Endodermal cell (in vitro differentiated cells): ENCODE measurements around the gene TYK2. TPM values are rescaled to one million over a fixed set of nuclear protein-coding genes. Genes with fewer than 3 reads are reported as not detected.

ENCODE experiments used
- DNase-seq: peaks from one replicate; pipeline ENCODE4 v3.0.0-alpha.2; 2017
- H3K27ac ChIP-seq: 2 replicates; pipeline ENCODE4 v1.5.1; 2013; ENCODE audit warnings: mild to moderate bottlenecking, low read depth, low read length, moderate library complexity
- H3K27me3 ChIP-seq: 2 replicates; pipeline ENCODE4 v1.6.1; 2013; ENCODE audit warnings: mild to moderate bottlenecking, low read length, moderate library complexity; ENCODE audit not compliant: insufficient read depth, control insufficient read depth, poor library complexity, severe bottlenecking
- H3K36me3 ChIP-seq: 2 replicates; pipeline ENCODE4 v1.7.0; 2013; ENCODE audit warnings: mild to moderate bottlenecking, low read length, moderate library complexity; ENCODE audit not compliant: control insufficient read depth, insufficient read depth
- H3K4me1 ChIP-seq: one replicate; pipeline ENCODE4 v1.7.0; 2013; ENCODE audit warnings: low read length; ENCODE audit not compliant: control insufficient read depth, insufficient read depth
- H3K4me3 ChIP-seq: 2 replicates; pipeline ENCODE4 v1.5.1; 2013; ENCODE audit warnings: mild to moderate bottlenecking, low read length, moderate library complexity
- H3K9ac ChIP-seq: 2 replicates; pipeline ENCODE4 v1.6.1; 2013; ENCODE audit warnings: mild to moderate bottlenecking, low read length, moderate library complexity; ENCODE audit not compliant: poor library complexity, severe bottlenecking; ENCODE audit errors: extremely low read depth
- H3K9me3 ChIP-seq: 2 replicates; pipeline ENCODE4 v1.6.1; 2013; ENCODE audit warnings: mild to moderate bottlenecking, low read length, moderate library complexity; ENCODE audit not compliant: control insufficient read depth
- H3K27ac Mint-ChIP-seq: 2 replicates; pipeline ENCODE4 v1.8.0; 2020; ENCODE audit warnings: mixed read lengths
- H3K27me3 Mint-ChIP-seq: 2 replicates; pipeline ENCODE4 v1.8.0; 2021; ENCODE audit warnings: mild to moderate bottlenecking, mixed read lengths; ENCODE audit not compliant: insufficient read depth
- H3K36me3 Mint-ChIP-seq: 2 replicates; pipeline ENCODE4 v1.8.0; 2020; ENCODE audit warnings: low read depth, mixed read lengths
- H3K4me1 Mint-ChIP-seq: 2 replicates; pipeline ENCODE4 v1.8.0; 2020; ENCODE audit warnings: mixed read lengths
- H3K4me3 Mint-ChIP-seq: 2 replicates; pipeline ENCODE4 v1.8.0; 2020; ENCODE audit warnings: mild to moderate bottlenecking, moderate library complexity, mixed read lengths
- H3K9me3 Mint-ChIP-seq: 2 replicates; pipeline ENCODE4 v1.8.0; 2020; ENCODE audit warnings: mild to moderate bottlenecking, mixed read lengths
- CTCF ChIP-seq: fragments of 200-600 bp; sonication (generic); conservative IDR thresholded peaks from 2 replicates; pipeline ENCODE4 v1.5.0; 2021; ENCODE audit warnings: antibody characterized with exemption, mild to moderate bottlenecking
- WGBS, 2 experiments: methylation state at CpG; one replicate each; pipeline versions ENCODE4 v1.1.5 to v1.1.7; 2013; ENCODE audit warnings: missing lambda C conversion rate in 2 of 2, mixed read lengths in 1 of 2; ENCODE audit not compliant: insufficient coverage in 1 of 2, insufficient read length in 1 of 2; 5-methylcytosine and 5-hydroxymethylcytosine counted together
- long read RNA-seq, 4 experiments: library from polyadenylated mRNA in 2 of 4; library from RNA in 1 of 4; library from capped mRNA in 1 of 4; stranded (forward) in 3 of 4; unstranded in 1 of 4; transcript quantifications; one replicate each; pipeline ENCODE4 v2.0.0, GENCODE V29; 2020 to 2021; ENCODE audit warnings: inconsistent platforms in 1 of 4
- polyA plus RNA-seq, 2 experiments: library from polyadenylated mRNA; stranded (reverse); fragments of 50-300 nt; gene quantifications; one replicate each; pipeline ENCODE4 v1.2.3, GENCODE V29; 2013
- total RNA-seq, 2 donors: library from RNA; stranded (reverse); fragmentation: NEBNext Ultra II Directional in 1 of 2; extraction: Animal tissue kit (Norgen Biotek cat#: 25700) in 1 of 2; gene quantifications; 2 replicates in 1 of 2; 3 replicates in 1 of 2; pipeline ENCODE4 v1.2.1, GENCODE V29; 2021

TYK2 gene
- total RNA-seq = 10 to 100 TPM; 63.5 to 65.8 TPM
- 62.4 TPM for polyA plus RNA-seq (2013, experiment 1 of 2)
- polyA plus RNA-seq (2013, experiment 2 of 2) = 59.1 TPM
- long read RNA-seq, experiment 1, full-length matches to known transcripts = 1 of 8 reads
- long read RNA-seq, experiment 1, partial matches to known transcripts = 4 of 8 reads
- long read RNA-seq, experiment 1, other reads (novel, unspliced or antisense) = 3 of 8 reads
- long read RNA-seq, experiment 2, full-length matches to known transcripts = 8 of 34 reads
- long read RNA-seq, experiment 2, partial matches to known transcripts = 6 of 34 reads
- long read RNA-seq, experiment 2, other reads (novel, unspliced or antisense) = 20 of 34 reads
- long read RNA-seq, experiment 3, full-length matches to known transcripts = 37 of 93 reads
- long read RNA-seq, experiment 3, partial matches to known transcripts = 15 of 93 reads
- long read RNA-seq, experiment 3, other reads (novel, unspliced or antisense) = 41 of 93 reads
- long read RNA-seq, experiment 4, partial matches to known transcripts = 0 of 3 reads
- long read RNA-seq, experiment 4, other reads (novel, unspliced or antisense) = 3 of 3 reads

- peaks cover 9% of the 10 kb centered on the region for H3K36me3 Mint-ChIP-seq
- Histone ChIP-seq H3K27ac (peak within 1 kb of the TSS; percentile 44), H3K27me3 (no peaks in the 10 kb centered on the region), H3K36me3 (peaks cover 6% of the 10 kb centered on the region), H3K4me3 (peak within 1 kb of the TSS; percentile 94), H3K9ac (peak within 1 kb of the TSS; percentile 66), H3K4me1 (no peaks in the 10 kb centered on the region), H3K9me3 (no peaks in the 10 kb centered on the region)
- peak; percentile 99 for DNase-seq
- peak within 1 kb of the TSS; percentile 93 for H3K27ac Mint-ChIP-seq
- H3K27me3 Mint-ChIP-seq = peaks cover 2% of the 10 kb centered on the region
- peak within 1 kb of the TSS; percentile 94 for H3K4me3 Mint-ChIP-seq
- no peak for TF ChIP-seq CTCF
- no peaks in the 10 kb centered on the region for H3K9me3 Mint-ChIP-seq
- WGBS, 2 experiments = 0% methylated on average over 36 to 58 of the region's 58 CpGs
- H3K4me1 Mint-ChIP-seq = peaks cover 6% of the 10 kb centered on the region
Measured at GRCh38 chr19:10380313-10381102, at the start of gene TYK2. Gene TYK2 (minus strand): TSS chr19:10380572. CDS start chr19:10378406, 2,166 bp downstream.

- Mint-ChIP-seq H3K9me3 (no peaks in the 10 kb centered on the region), H3K27me3 (peaks cover 93% of the 10 kb centered on the region), H3K36me3 (no peaks in the 10 kb centered on the region), H3K4me1 (peaks cover 10% of the 10 kb centered on the region), H3K27ac (no peak overlapping the region), H3K4me3 (no peak overlapping the region)
- H3K4me3 ChIP-seq = no peak overlapping the region
- H3K9ac ChIP-seq = no peak overlapping the region
- no peak for DNase-seq
- no peaks in the 10 kb centered on the region for H3K36me3 ChIP-seq
- 73 to 84% methylated on average over 5 of the region's 5 CpGs for WGBS, 2 experiments
- no peak for TF ChIP-seq CTCF
- no peaks in the 10 kb centered on the region for H3K4me1 ChIP-seq
- no peaks in the 10 kb centered on the region for H3K9me3 ChIP-seq
- H3K27me3 ChIP-seq = peaks cover 94% of the 10 kb centered on the region
- H3K27ac ChIP-seq = no peak overlapping the region
Measured at GRCh38 chr19:10428996-10429381, 48.6 kb upstream of the TYK2 start.

- Mint-ChIP-seq H3K27ac (no peak overlapping the region), H3K4me1 (peaks cover 8% of the 10 kb centered on the region), H3K36me3 (no peaks in the 10 kb centered on the region), H3K9me3 (no peaks in the 10 kb centered on the region), H3K27me3 (peaks cover 96% of the 10 kb centered on the region), H3K4me3 (no peak overlapping the region)
- Histone ChIP-seq H3K4me1 (no peaks in the 10 kb centered on the region), H3K9ac (no peak overlapping the region), H3K27ac (no peak overlapping the region), H3K9me3 (no peaks in the 10 kb centered on the region), H3K4me3 (no peak overlapping the region), H3K36me3 (no peaks in the 10 kb centered on the region), H3K27me3 (peaks cover 98% of the 10 kb centered on the region)
- no peak for DNase-seq
- no peak for TF ChIP-seq CTCF
- 86 to 90% methylated on average over 6 of the region's 6 CpGs for WGBS, 2 experiments
Measured at GRCh38 chr19:10427169-10427568, 46.8 kb upstream of the TYK2 start.
